SU-DHL-6 (cell line): Measurements from ENCODE around the gene MAN2A1.

ENCODE experiments used
- EZH2phosphoT487 ChIP-seq: fragments of 200-600 bp; sonication (generic), shearing (Covaris generic); conservative IDR thresholded peaks from 2 replicates; pipeline ENCODE4 v1.6.1; 2018; ENCODE audit warnings: mild to moderate bottlenecking, antibody characterized with exemption, low read length, moderate library complexity, mixed read lengths
- TF ChIP-seq, protein P1 (sequence below): fragments of 200-600 bp; sonication (generic); IDR thresholded peaks from one replicate; pipeline ENCODE4 v1.5.1; 2017; ENCODE audit warnings: antibody characterized with exemption, mild to moderate bottlenecking, low read length, moderate library complexity; ENCODE audit not compliant: insufficient read depth, poor library complexity, severe bottlenecking

DNA sequence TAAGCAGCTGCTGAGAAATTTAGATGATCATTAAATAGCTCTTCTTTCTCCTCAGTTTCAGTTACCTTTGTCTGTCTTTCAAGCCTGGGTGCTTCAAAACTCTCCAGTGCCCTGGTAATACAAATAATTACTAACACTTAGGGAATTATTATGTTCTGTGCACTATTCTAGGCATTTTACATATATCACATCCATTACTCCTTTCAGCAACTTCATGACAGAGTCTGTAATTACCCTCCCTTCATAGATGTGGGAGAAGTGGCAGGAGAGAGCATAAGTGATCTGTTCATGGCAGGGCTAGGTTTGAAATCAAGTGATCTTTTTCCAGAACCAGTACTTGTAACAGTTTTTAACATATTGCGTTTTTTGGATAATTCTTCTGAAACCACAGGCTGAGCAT is 32.0 kb downstream of the MAN2A1 start:
- TF ChIP-seq EZH2phosphoT487, result no peak
- TF ChIP-seq, protein P1, sequence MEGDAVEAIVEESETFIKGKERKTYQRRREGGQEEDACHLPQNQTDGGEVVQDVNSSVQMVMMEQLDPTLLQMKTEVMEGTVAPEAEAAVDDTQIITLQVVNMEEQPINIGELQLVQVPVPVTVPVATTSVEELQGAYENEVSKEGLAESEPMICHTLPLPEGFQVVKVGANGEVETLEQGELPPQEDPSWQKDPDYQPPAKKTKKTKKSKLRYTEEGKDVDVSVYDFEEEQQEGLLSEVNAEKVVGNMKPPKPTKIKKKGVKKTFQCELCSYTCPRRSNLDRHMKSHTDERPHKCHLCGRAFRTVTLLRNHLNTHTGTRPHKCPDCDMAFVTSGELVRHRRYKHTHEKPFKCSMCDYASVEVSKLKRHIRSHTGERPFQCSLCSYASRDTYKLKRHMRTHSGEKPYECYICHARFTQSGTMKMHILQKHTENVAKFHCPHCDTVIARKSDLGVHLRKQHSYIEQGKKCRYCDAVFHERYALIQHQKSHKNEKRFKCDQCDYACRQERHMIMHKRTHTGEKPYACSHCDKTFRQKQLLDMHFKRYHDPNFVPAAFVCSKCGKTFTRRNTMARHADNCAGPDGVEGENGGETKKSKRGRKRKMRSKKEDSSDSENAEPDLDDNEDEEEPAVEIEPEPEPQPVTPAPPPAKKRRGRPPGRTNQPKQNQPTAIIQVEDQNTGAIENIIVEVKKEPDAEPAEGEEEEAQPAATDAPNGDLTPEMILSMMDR, result no peak
